HepG2 (cell line): Measurements from ENCODE around the gene NEK9. TPM values are rescaled to one million over a fixed set of nuclear protein-coding genes. Genes with fewer than 3 reads are reported as not detected.
A peak's percentile ranks its signal among the peaks of the same experiment; 100 is the strongest.

Experiments used
- ATAC-seq: fragments of 200-7000 bp; cut with Tn5 transposase; 3 replicates; pipeline ENCODE4 v1.9.1; 2020; ENCODE audit warnings: mild to moderate bottlenecking, moderate library complexity
- Bru-seq: library from RNA; stranded (reverse); fragments of 400-500 nt; gene quantifications from one replicate; lab custom pipeline; 2021; lab: Mats Ljungman, UMichigan
- BruChase-seq, 2 experiments: library from RNA; stranded (reverse); fragments of 400-500 nt; gene quantifications; one replicate each; lab custom pipeline; 2021; lab: Mats Ljungman, UMichigan
- BruUV-seq: library from RNA; stranded (reverse); fragments of 400-500 nt; replicated peaks from 2 replicates; lab custom pipeline; 2021; lab: Mats Ljungman, UMichigan
- CTCF ChIA-PET: fragments of 300-600 bp; formaldehyde crosslinking; extraction: SDS; loops from one replicate; lab custom pipeline; 2021; ENCODE audit warnings: low total read pairs, inconsistent platforms, low intra/inter-chr PET ratio; lab: Yijun Ruan, JAX
- POLR2A ChIA-PET: fragments of 350-600 bp; sonication (Branson Sonifier 250); formaldehyde crosslinking; loops from one replicate; lab custom pipeline; 2020; ENCODE audit warnings: antibody characterized with exemption, inconsistent platforms; lab: Yijun Ruan, JAX
- DNase-seq: peaks from one replicate; pipeline ENCODE4 v3.0.0-alpha.2; 2015; ENCODE audit warnings: low spot score
- FAIRE-seq: peaks from 3 replicates; lab custom pipeline; 2011; peaks lifted over from hg19 to GRCh38; lab: Jason Lieb, UNC
- H2AFZ ChIP-seq: one replicate; pipeline ENCODE4 v1.6.1; 2011; ENCODE audit warnings: low read length, inconsistent platforms
- H3K27ac ChIP-seq: fragments of 300-600 bp; 3 replicates; pipeline ENCODE4 v1.8.0; 2011; ENCODE audit warnings: mixed run types, mild to moderate bottlenecking, mixed read lengths, low read length, inconsistent platforms; ENCODE audit not compliant: insufficient read depth; ENCODE audit errors: extremely low read length
- H3K27me3 ChIP-seq, 2 experiments: fragments of 200-600 bp in 1 of 2; 2 replicates in 1 of 2; 3 replicates in 1 of 2; pipeline versions ENCODE4 v1.6.0 to v1.8.0; 2011; ENCODE audit warnings: low read length in 2 of 2, mild to moderate bottlenecking in 2 of 2, moderate library complexity in 2 of 2, inconsistent platforms in 1 of 2; ENCODE audit not compliant: insufficient read depth in 2 of 2, control insufficient read depth in 1 of 2
- H3K36me3 ChIP-seq, 2 experiments: fragments of 200-600 bp in 1 of 2; replicated peaks in 1 of 2; 2 replicates in 1 of 2; 3 replicates in 1 of 2; pipeline versions ENCODE4 v1.5.1 to v1.8.0; 2011; ENCODE audit warnings: low read length in 2 of 2, inconsistent platforms in 1 of 2; ENCODE audit not compliant: insufficient read depth in 2 of 2, control insufficient read depth in 1 of 2
- H3K4me1 ChIP-seq: 2 replicates; pipeline ENCODE4 v1.5.1; 2012; ENCODE audit warnings: low read length, inconsistent platforms; ENCODE audit not compliant: insufficient read depth
- H3K4me2 ChIP-seq: 2 replicates; pipeline ENCODE4 v1.6.0; 2011; ENCODE audit warnings: low read depth, low read length, inconsistent platforms
- H3K4me3 ChIP-seq, 3 experiments: fragments of 200-600 bp in 1 of 3; sonication (generic), shearing (Covaris generic) in 1 of 3; replicated peaks in 1 of 3; 2 replicates each; pipeline ENCODE4 v1.5.1; 2011 to 2016; ENCODE audit warnings: low read length in 3 of 3, inconsistent platforms in 2 of 3, low read depth in 2 of 3, mild to moderate bottlenecking in 2 of 3, control low read depth in 1 of 3, mixed read lengths in 1 of 3; ENCODE audit not compliant: insufficient read depth in 1 of 3
- H3K79me2 ChIP-seq: one replicate; pipeline ENCODE4 v1.6.1; 2011; ENCODE audit warnings: low read length, inconsistent platforms; ENCODE audit not compliant: insufficient read depth
- H3K9ac ChIP-seq: 2 replicates; pipeline ENCODE4 v1.6.0; 2011; ENCODE audit warnings: mild to moderate bottlenecking, low read depth, low read length, inconsistent platforms; ENCODE audit not compliant: insufficient read depth
- H3K9me3 ChIP-seq: 2 replicates; pipeline ENCODE4 v1.5.1; 2012; ENCODE audit warnings: mild to moderate bottlenecking, low read length
- H4K20me1 ChIP-seq: 2 replicates; pipeline ENCODE4 v1.6.0; 2011; ENCODE audit warnings: inconsistent platforms, mild to moderate bottlenecking, low read length, moderate library complexity; ENCODE audit not compliant: insufficient read depth
- ARNTL ChIP-seq: sonication (generic); formaldehyde crosslinking; IDR thresholded peaks from 2 replicates; pipeline ENCODE4 v1.4.0; 2020; ENCODE audit warnings: mild to moderate bottlenecking, missing genetic modification reagents
- FOXJ3 ChIP-seq: sonication (generic); formaldehyde crosslinking; IDR thresholded peaks from 2 replicates; pipeline ENCODE4 v1.4.0; 2020; ENCODE audit warnings: missing genetic modification reagents, mild to moderate bottlenecking, borderline replicate concordance
- MTERF4 ChIP-seq: sonication (generic); formaldehyde crosslinking; IDR thresholded peaks from 2 replicates; pipeline ENCODE4 v1.8.0; 2023; ENCODE audit warnings: mild to moderate bottlenecking, missing genetic modification reagents
- NFRKB ChIP-seq: fragments of 450-650 bp; IDR thresholded peaks from 2 replicates; pipeline ENCODE4 v1.6.1; 2017
- NONO ChIP-seq, 2 experiments: fragments of 450-650 bp in 1 of 2; sonication (generic) in 1 of 2; formaldehyde crosslinking in 1 of 2; IDR thresholded peaks in 1 of 2; conservative IDR thresholded peaks in 1 of 2; 2 replicates each; pipeline versions ENCODE4 v1.6.1 to v1.8.0; 2017 to 2022; ENCODE audit warnings: mild to moderate bottlenecking in 1 of 2, missing genetic modification reagents in 1 of 2, moderate library complexity in 1 of 2
- PHF21A ChIP-seq: sonication (generic); formaldehyde crosslinking; IDR thresholded peaks from 2 replicates; pipeline ENCODE4 v1.5.0; 2020; ENCODE audit warnings: mild to moderate bottlenecking, missing genetic modification reagents
- SIN3A ChIP-seq: IDR thresholded peaks from 2 replicates; pipeline ENCODE4 v1.6.1; 2011; ENCODE audit warnings: low read depth, mild to moderate bottlenecking, control low read depth, low read length, borderline replicate concordance
- YEATS2 ChIP-seq: sonication (generic); formaldehyde crosslinking; IDR thresholded peaks from 2 replicates; pipeline ENCODE4 v1.4.0; 2020; ENCODE audit warnings: missing genetic modification reagents, borderline replicate concordance
- ZBTB38 ChIP-seq: sonication (generic); formaldehyde crosslinking; IDR thresholded peaks from 2 replicates; pipeline ENCODE4 v1.5.1; 2020; ENCODE audit warnings: mild to moderate bottlenecking, missing genetic modification reagents
- ZBTB8A ChIP-seq: sonication (generic); formaldehyde crosslinking; IDR thresholded peaks from 2 replicates; pipeline ENCODE4 v1.4.0; 2020; ENCODE audit warnings: mild to moderate bottlenecking, low read depth, missing genetic modification reagents, borderline replicate concordance
- ZMYM4 ChIP-seq: sonication (generic); formaldehyde crosslinking; IDR thresholded peaks from 2 replicates; pipeline ENCODE4 v1.8.1; 2023; ENCODE audit warnings: mild to moderate bottlenecking, missing genetic modification reagents
- ZNF143 ChIP-seq: sonication (generic); formaldehyde crosslinking; IDR thresholded peaks from 2 replicates; pipeline ENCODE4 v1.4.0; 2020; ENCODE audit warnings: missing genetic modification reagents
- ZNF256 ChIP-seq: sonication (generic); formaldehyde crosslinking; conservative IDR thresholded peaks from 2 replicates; pipeline ENCODE4 v1.4.0; 2020; ENCODE audit warnings: missing genetic modification reagents
- ZNF317 ChIP-seq: sonication (generic); formaldehyde crosslinking; IDR thresholded peaks from 2 replicates; pipeline ENCODE4 v1.5.0; 2020; ENCODE audit warnings: mild to moderate bottlenecking, missing genetic modification reagents
- ZNF549 ChIP-seq: sonication (generic); formaldehyde crosslinking; IDR thresholded peaks from 2 replicates; pipeline ENCODE4 v1.5.0; 2020; ENCODE audit warnings: missing genetic modification reagents
- WGBS: methylation state at CpG from one replicate; pipeline ENCODE4 v1.1.6; 2017; ENCODE audit warnings: low lambda C conversion rate; 5-methylcytosine and 5-hydroxymethylcytosine counted together
- in situ Hi-C: cut with HindIII; loops from 2 replicates; pipeline ENCODE4 v1.10.0; 2017; ENCODE audit warnings: low pct_unique_long_range_greater_than_20kb; ENCODE audit not compliant: extremely low pct_ligation_motif_present
- intact Hi-C: fragments of 100-400 bp; cut with micrococcal nuclease; formaldehyde crosslinking; loops from one replicate; pipeline ENCODE4 v1.10.0; 2022; ENCODE audit not compliant: unreplicated experiment
- long read RNA-seq, 2 experiments: library from RNA in 1 of 2; library from polyadenylated mRNA in 1 of 2; stranded (forward) in 1 of 2; unstranded in 1 of 2; transcript quantifications; one replicate each; pipeline ENCODE4 v2.0.0, GENCODE V29; 2019 to 2022
- polyA minus RNA-seq, 3 experiments: library from RNA; depleted of rRNA, polyadenylated mRNA; stranded (reverse); fragments of >200 nt; gene quantifications; 2 replicates each; pipeline ENCODE4 v1.2.3, GENCODE V29; 2011; ENCODE audit warnings: low replicate concordance in 1 of 3
- polyA plus RNA-seq, 8 experiments: library from polyadenylated mRNA; depleted of rRNA in 3 of 8; stranded (reverse) in 7 of 8; unstranded in 1 of 8; fragments of >200 nt; fragmentation: Illumina TruSeq in 4 of 8; extraction: Trizol in 4 of 8; gene quantifications; 2 replicates each; pipeline versions ENCODE4 v1.2.1 to v1.2.3, GENCODE V29; 2011 to 2016; ENCODE audit warnings: low read depth in 4 of 8, missing spikeins in 1 of 8, mixed read lengths in 1 of 8; ENCODE audit not compliant: insufficient read depth in 1 of 8
- total RNA-seq, 5 experiments: library from RNA; depleted of rRNA; stranded (reverse); fragments of >200 nt; fragmentation: Illumina TruSeq; extraction: Trizol; gene quantifications; 2 replicates each; pipeline ENCODE4 v1.2.3, GENCODE V29; 2016; ENCODE audit warnings: low read depth in 1 of 5
- TF ChIP-seq, protein P1 (sequence below): sonication (generic); IDR thresholded peaks from 2 replicates; pipeline ENCODE4 v1.6.1; 2016; ENCODE audit warnings: low read depth, borderline replicate concordance

Gene NEK9
- total RNA-seq (2016; rRNA removed; fragmentation: Illumina TruSeq; extraction: Trizol) (16.5 and 29.4 TPM in 2 replicates), polyA plus RNA-seq (2011; rRNA removed) (27.3 and 32.1 TPM in 2 replicates), polyA minus RNA-seq (2011; rRNA and poly(A)+ RNA removed; ENCODE audit: low replicate concordance) (33.3 and 65.4 TPM in 2 replicates), Bru-seq, nascent RNA (percentile 73 among the genes with signal in this experiment), BruChase-seq, experiment 1, labeled RNA remaining after a 6-hour chase (percentile 78 among the genes with signal in this experiment), BruChase-seq, experiment 2, labeled RNA remaining after a 2-hour chase (percentile 75 among the genes with signal in this experiment)
- total RNA-seq (2016; cell fraction: cytosol; rRNA removed; fragmentation: Illumina TruSeq; extraction: Trizol; ENCODE audit: low read depth), result 8.6 and 9.3 TPM in 2 replicates
- total RNA-seq (2016; cell fraction: insoluble cytoplasmic fraction; rRNA removed; fragmentation: Illumina TruSeq; extraction: Trizol), result 17.5 and 29.6 TPM in 2 replicates
- total RNA-seq (2016; cell fraction: membrane; rRNA removed; fragmentation: Illumina TruSeq; extraction: Trizol), result 11.8 and 12.2 TPM in 2 replicates
- 25.2 and 29.4 TPM in 2 replicates for total RNA-seq (2016; cell fraction: nucleus; rRNA removed; fragmentation: Illumina TruSeq; extraction: Trizol)
- 17.4 and 19.0 TPM in 2 replicates for polyA plus RNA-seq (2011; cell fraction: cytosol; rRNA removed)
- 69.4 and 74.5 TPM in 2 replicates for polyA plus RNA-seq (2011; cell fraction: nucleus; rRNA removed)
- 30.8 and 31.9 TPM in 2 replicates for polyA plus RNA-seq (2012)
- 0.96 and 1.7 TPM in 2 replicates for polyA plus RNA-seq (2016; cell fraction: cytosol; fragmentation: Illumina TruSeq; extraction: Trizol; ENCODE audit: low read depth)
- 32.5 and 34.6 TPM in 2 replicates for polyA plus RNA-seq (2016; cell fraction: insoluble cytoplasmic fraction; fragmentation: Illumina TruSeq; extraction: Trizol; ENCODE audit: low read depth)
- 4.7 and 5.0 TPM in 2 replicates for polyA plus RNA-seq (2016; cell fraction: membrane; fragmentation: Illumina TruSeq; extraction: Trizol; ENCODE audit: low read depth)
- polyA plus RNA-seq (2016; cell fraction: nucleus; fragmentation: Illumina TruSeq; extraction: Trizol; ENCODE audit: insufficient read depth, low read depth), result 60.6 and 64.1 TPM in 2 replicates
- polyA minus RNA-seq (2011; cell fraction: cytosol; rRNA and poly(A)+ RNA removed), result 16.4 and 19.4 TPM in 2 replicates
- 42.6 and 47.6 TPM in 2 replicates for polyA minus RNA-seq (2011; cell fraction: nucleus; rRNA and poly(A)+ RNA removed)
- long read RNA-seq, experiment 1, partial matches to known transcripts, result 7 of 13 reads
- long read RNA-seq, experiment 1, other reads (novel, unspliced or antisense), result 5 of 13 reads
- long read RNA-seq, experiment 2, full-length matches to known transcripts, result 18 of 61 reads
- long read RNA-seq, experiment 2, partial matches to known transcripts, result 11 of 61 reads
- long read RNA-seq, experiment 2, other reads (novel, unspliced or antisense), result 32 of 61 reads

GRCh38 chr14:75126679-75127473 lies at the start of gene NEK9:
TSS of gene NEK9 (minus strand) at chr14:75127048. CDS start at chr14:75126921, 127 bp downstream.
- DNase-seq, result peak; percentile 73
- no peak for FAIRE-seq
- TF ChIP-seq, protein P1, sequence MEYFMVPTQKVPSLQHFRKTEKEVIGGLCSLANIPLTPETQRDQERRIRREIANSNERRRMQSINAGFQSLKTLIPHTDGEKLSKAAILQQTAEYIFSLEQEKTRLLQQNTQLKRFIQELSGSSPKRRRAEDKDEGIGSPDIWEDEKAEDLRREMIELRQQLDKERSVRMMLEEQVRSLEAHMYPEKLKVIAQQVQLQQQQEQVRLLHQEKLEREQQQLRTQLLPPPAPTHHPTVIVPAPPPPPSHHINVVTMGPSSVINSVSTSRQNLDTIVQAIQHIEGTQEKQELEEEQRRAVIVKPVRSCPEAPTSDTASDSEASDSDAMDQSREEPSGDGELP, result no peak
- TF ChIP-seq NFRKB (no peak), ZNF256 (CRISPR knock-in tag) (no peak), ARNTL (CRISPR knock-in tag) (0 out of 2 replicates have a peak, but pooled peaks have one; percentile 38), PHF21A (CRISPR knock-in tag) (peak; percentile 82), ZMYM4 (CRISPR knock-in tag) (peak; percentile 67), FOXJ3 (CRISPR knock-in tag) (no peak; the same call in 1 of the 2 replicates), ZNF143 (CRISPR knock-in tag) (peak; percentile 66), ZBTB8A (CRISPR knock-in tag) (no peak), ZBTB38 (CRISPR knock-in tag) (peak; percentile 78), ZNF317 (CRISPR knock-in tag) (peak; percentile 73), MTERF4 (peak; percentile 89), YEATS2 (CRISPR knock-in tag) (peak; percentile 92; the same call in 1 of the 2 replicates), SIN3A (peak; percentile 73; the same call in 1 of the 2 replicates), ZNF549 (0 out of 2 replicates have a peak, but pooled peaks have one; percentile 51), NONO (IDR thresholded peaks at IDR 0.05) (no peak), NONO (CRISPR knock-in tag; conservative IDR thresholded peaks at IDR 0.05) (peak; percentile 89; the same call in 1 of the 2 replicates)

More at GRCh38 chr14:75126679-75127473, at the start of gene NEK9:
- in situ Hi-C loops (loop anchor here (10.0 kb wide), 1 partner anchor 358 kb away; no protein-coding TSS in a partner anchor), intact Hi-C loops (no loop called here)
- H3K27ac ChIP-seq, result peak within 1 kb of the TSS; percentile 95
- H3K36me3 ChIP-seq, result peaks cover 0 to 2% of the 10 kb centered on the region in 2 experiments; a peak in 3 of 5 replicates
- no peaks in the 10 kb centered on the region for H3K9me3 ChIP-seq
- ATAC-seq, result peak; percentile 96
- no TSS peak for BruUV-seq
- peaks cover 26% of the 10 kb centered on the region for H3K4me1 ChIP-seq
- CTCF ChIA-PET, result no interaction called here
- peak within 1 kb of the TSS; percentile 96 for H3K9ac ChIP-seq
- H2AFZ ChIP-seq, result no peak within 1 kb of the TSS
- H3K4me2 ChIP-seq, result peak within 1 kb of the TSS; percentile 87
- H3K27me3 ChIP-seq, result no peaks in the 10 kb centered on the region; a peak in 1 of 5 replicates
- peaks cover 26% of the 10 kb centered on the region for H3K79me2 ChIP-seq
- POLR2A ChIA-PET, result interaction anchor here (0.9 to 2.7 kb wide), 14 partner anchors 9 to 534 kb away, joined by 3 to 14 read pairs (median 4); partner anchors contain the start of genes ERG28, TTLL5, YLPM1 and ZC2HC1C
- WGBS, result 2% methylated on average over 13 of the region's 76 CpGs
- H4K20me1 ChIP-seq, result no peaks in the 10 kb centered on the region
- peak within 1 kb of the TSS; percentile 83 to 90 (median 84) for H3K4me3 ChIP-seq
